ENCODE results near the gene KRTAP10-12.
A peak's percentile ranks its signal among the peaks of the same experiment; 100 is the strongest.
"Not testable (repeated sequence)": the region's sequence is repeated elsewhere in the genome, so short reads cannot be mapped to it uniquely, and the experiment has no call there.

Gene KRTAP10-12

GRCh38 chr21:44657635-44658540 is 39.1 kb upstream of the KRTAP10-12 start, which contains the start of gene KRTAP12-3:
TSS of gene KRTAP12-3 (plus strand) at chr21:44657932. CDS start at chr21:44657980, 48 bp downstream.
- Histone ChIP-seq H4K8ac (ENCODE audit: low read depth, low read length) (no peak within 1 kb of the TSS), H3K27me3 (ENCODE audit: control insufficient read depth in 3 of 3, insufficient read depth in 3 of 3, low read depth in 1 of 3, low read length in 3 of 3) (no peaks in the 10 kb centered on the region), H3K79me1 (ENCODE audit: low read depth, low read length) (no peaks in the 10 kb centered on the region), H3K14ac (ENCODE audit: low read length) (no peak within 1 kb of the TSS), H2BK15ac (ENCODE audit: low read length) (peak within 1 kb of the TSS; percentile 63), H3K9ac (ENCODE audit: low read depth, low read length, poor library complexity) (no peak within 1 kb of the TSS), H2BK5ac (ENCODE audit: low read length) (no peak within 1 kb of the TSS), H3K23ac (ENCODE audit: low read depth, low read length, poor library complexity) (peak within 1 kb of the TSS; percentile 37), H3K4ac (ENCODE audit: low read length) (no peak within 1 kb of the TSS), H2AFZ (ENCODE audit: low read length) (no peak within 1 kb of the TSS), H3K36me3 (replicated peaks in 1 of 2; ENCODE audit: control insufficient read depth in 2 of 2, insufficient read depth in 2 of 2, low read length in 2 of 2) (no peaks in the 10 kb centered on the region), H3K18ac (ENCODE audit: low read length) (peak within 1 kb of the TSS; percentile 24), H3K4me2 (ENCODE audit: insufficient read depth, low read length, poor library complexity, severe bottlenecking) (no peak within 1 kb of the TSS), H3K4me1 (ENCODE audit: control insufficient read depth in 2 of 2, insufficient read depth in 1 of 2, low read depth in 1 of 2, low read length in 2 of 2) (peaks cover 0 to 2% of the 10 kb centered on the region in 2 donors), H2BK120ac (ENCODE audit: low read depth, low read length) (no peak within 1 kb of the TSS), H3K27ac (replicated peaks; ENCODE audit: low read length) (no peak within 1 kb of the TSS), H2AK5ac (ENCODE audit: low read depth, low read length) (no peak within 1 kb of the TSS), H3K4me3 (ENCODE audit: low read length in 2 of 2) (peak within 1 kb of the TSS in 1 of 2 donors; percentile 3), H2BK12ac (ENCODE audit: low read length) (peak within 1 kb of the TSS; percentile 59), H4K91ac (ENCODE audit: low read depth, low read length, poor library complexity) (no peak within 1 kb of the TSS), H3K9me3 (replicated peaks in 1 of 2; ENCODE audit: control insufficient read depth in 2 of 2, insufficient read depth in 1 of 2, low read depth in 1 of 2, low read length in 2 of 2) (peaks cover 0 to 4% of the 10 kb centered on the region in 2 donors)
- WGBS, 2 donors (ENCODE audit: extremely low coverage in 2 of 2, insufficient read length in 2 of 2, insufficient replicate concordance in 1 of 2): no CpG with 5 or more reads among the region's 26 CpGs
- DNase-seq (ENCODE audit: low spot score): no peak

DNA sequence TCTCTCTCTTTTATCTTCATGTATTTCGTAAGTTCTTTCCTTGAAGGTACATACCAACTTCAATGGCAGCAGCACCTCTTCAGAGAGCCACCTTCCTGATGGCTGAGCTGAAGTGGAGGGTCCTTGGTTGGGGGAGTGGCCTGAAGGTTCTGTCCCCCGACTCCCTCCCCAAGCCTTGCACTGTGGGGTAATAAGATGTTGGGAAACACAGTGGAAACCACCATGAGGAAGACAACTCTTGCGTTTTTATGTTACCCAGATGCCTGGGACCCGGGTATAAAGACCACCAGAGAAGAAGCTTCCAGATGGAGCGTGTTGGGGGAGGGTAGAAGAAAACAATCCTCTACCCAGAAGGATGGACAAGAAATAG is 38.4 kb upstream of the KRTAP10-12 start:
- H4K8ac ChIP-seq (ENCODE audit: low read depth, low read length): no peak overlapping the region
- no peak overlapping the region for H2BK120ac ChIP-seq (ENCODE audit: low read depth, low read length)
- no peak overlapping the region for H3K27ac ChIP-seq (replicated peaks; ENCODE audit: low read length)
- no peak overlapping the region for H3K4me2 ChIP-seq (ENCODE audit: insufficient read depth, low read length, poor library complexity, severe bottlenecking)
- H3K4me1 ChIP-seq (ENCODE audit: control insufficient read depth in 2 of 2, insufficient read depth in 1 of 2, low read depth in 1 of 2, low read length in 2 of 2): peaks cover 0 to 2% of the 10 kb centered on the region in 2 donors
- no peak overlapping the region for H3K23ac ChIP-seq (ENCODE audit: low read depth, low read length, poor library complexity)
- no peak overlapping the region for H4K91ac ChIP-seq (ENCODE audit: low read depth, low read length, poor library complexity)
- H3K4me3 ChIP-seq (ENCODE audit: low read length in 2 of 2): no peak overlapping the region
- no peak overlapping the region for H2BK15ac ChIP-seq (ENCODE audit: low read length)
- peaks cover 0 to 4% of the 10 kb centered on the region in 2 donors for H3K9me3 ChIP-seq (replicated peaks in 1 of 2; ENCODE audit: control insufficient read depth in 2 of 2, insufficient read depth in 1 of 2, low read depth in 1 of 2, low read length in 2 of 2)
- DNase-seq (ENCODE audit: low spot score): no peak
- H3K27me3 ChIP-seq (ENCODE audit: control insufficient read depth in 3 of 3, insufficient read depth in 3 of 3, low read depth in 1 of 3, low read length in 3 of 3): no peaks in the 10 kb centered on the region
- no peak overlapping the region for H2AK5ac ChIP-seq (ENCODE audit: low read depth, low read length)
- H3K14ac ChIP-seq (ENCODE audit: low read length): no peak overlapping the region
- no peak overlapping the region for H2AFZ ChIP-seq (ENCODE audit: low read length)
- H3K18ac ChIP-seq (ENCODE audit: low read length): no peak overlapping the region
- WGBS, 2 donors (ENCODE audit: extremely low coverage in 2 of 2, insufficient read length in 2 of 2, insufficient replicate concordance in 1 of 2): no CpG with 5 or more reads among the region's 5 CpGs
- no peak overlapping the region for H2BK5ac ChIP-seq (ENCODE audit: low read length)
- H3K79me1 ChIP-seq (ENCODE audit: low read depth, low read length): no peaks in the 10 kb centered on the region
- no peak overlapping the region for H3K9ac ChIP-seq (ENCODE audit: low read depth, low read length, poor library complexity)
- no peaks in the 10 kb centered on the region for H3K36me3 ChIP-seq (replicated peaks in 1 of 2; ENCODE audit: control insufficient read depth in 2 of 2, insufficient read depth in 2 of 2, low read length in 2 of 2)
- H3K4ac ChIP-seq (ENCODE audit: low read length): no peak overlapping the region
- H2BK12ac ChIP-seq (ENCODE audit: low read length): no peak overlapping the region

- H3K79me1 ChIP-seq (ENCODE audit: low read depth, low read length): no peaks in the 10 kb centered on the region
- no peak overlapping the region for H3K18ac ChIP-seq (ENCODE audit: low read length)
- H2BK15ac ChIP-seq (ENCODE audit: low read length): no peak overlapping the region
- H3K27me3 ChIP-seq (ENCODE audit: control insufficient read depth in 3 of 3, insufficient read depth in 3 of 3, low read depth in 1 of 3, low read length in 3 of 3): no peaks in the 10 kb centered on the region
- no peak overlapping the region for H3K9ac ChIP-seq (ENCODE audit: low read depth, low read length, poor library complexity)
- no CpG with 5 or more reads among the region's 11 CpGs for WGBS, 2 donors (ENCODE audit: extremely low coverage in 2 of 2, insufficient read length in 2 of 2, insufficient replicate concordance in 1 of 2)
- no peak overlapping the region for H3K23ac ChIP-seq (ENCODE audit: low read depth, low read length, poor library complexity)
- H2AFZ ChIP-seq (ENCODE audit: low read length): peak overlapping the region; percentile 52
- no peak overlapping the region for H4K91ac ChIP-seq (ENCODE audit: low read depth, low read length, poor library complexity)
- H2BK5ac ChIP-seq (ENCODE audit: low read length): no peak overlapping the region
- DNase-seq (ENCODE audit: low spot score): no peak
- no peak overlapping the region for H4K8ac ChIP-seq (ENCODE audit: low read depth, low read length)
- no peak overlapping the region for H3K4me3 ChIP-seq (ENCODE audit: low read length in 2 of 2)
- H3K4me1 ChIP-seq (ENCODE audit: control insufficient read depth in 2 of 2, insufficient read depth in 1 of 2, low read depth in 1 of 2, low read length in 2 of 2): peaks cover 0 to 2% of the 10 kb centered on the region in 2 donors
- H2BK12ac ChIP-seq (ENCODE audit: low read length): no peak overlapping the region
- no peak overlapping the region for H2BK120ac ChIP-seq (ENCODE audit: low read depth, low read length)
- no peak overlapping the region for H2AK5ac ChIP-seq (ENCODE audit: low read depth, low read length)
- peaks cover 3 to 4% of the 10 kb centered on the region in 2 donors for H3K9me3 ChIP-seq (replicated peaks in 1 of 2; ENCODE audit: control insufficient read depth in 2 of 2, insufficient read depth in 1 of 2, low read depth in 1 of 2, low read length in 2 of 2)
- no peak overlapping the region for H3K4ac ChIP-seq (ENCODE audit: low read length)
- H3K14ac ChIP-seq (ENCODE audit: low read length): no peak overlapping the region
- H3K27ac ChIP-seq (replicated peaks; ENCODE audit: low read length): no peak overlapping the region
- no peak overlapping the region for H3K4me2 ChIP-seq (ENCODE audit: insufficient read depth, low read length, poor library complexity, severe bottlenecking)
- H3K36me3 ChIP-seq (replicated peaks in 1 of 2; ENCODE audit: control insufficient read depth in 2 of 2, insufficient read depth in 2 of 2, low read length in 2 of 2): no peaks in the 10 kb centered on the region
These were observed 37.9 kb upstream of the KRTAP10-12 start for GRCh38 chr21:44658913-44659595.

DNA sequence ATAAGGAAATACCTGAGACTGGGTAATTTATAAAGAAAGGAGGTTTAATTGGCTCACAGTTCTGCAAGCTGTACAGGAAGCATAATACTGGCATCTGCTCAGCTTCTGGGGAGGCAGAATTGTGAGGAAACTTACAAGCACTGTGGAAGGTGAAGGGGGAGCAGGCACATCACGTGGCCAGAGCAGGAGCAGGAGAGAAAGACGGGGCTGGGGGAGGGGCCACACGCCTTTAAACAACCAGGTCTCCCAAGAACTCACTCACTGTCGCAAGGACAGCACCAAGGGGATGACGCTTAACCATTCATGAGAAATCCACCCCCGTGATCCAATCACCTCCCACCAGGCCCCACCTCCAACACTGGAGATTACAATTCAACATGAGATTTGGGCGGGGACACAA is 35.4 kb upstream of the KRTAP10-12 start:
- H3K14ac ChIP-seq (ENCODE audit: low read length); H4K8ac ChIP-seq (ENCODE audit: low read depth, low read length); H3K27me3 ChIP-seq (ENCODE audit: control insufficient read depth in 3 of 3, insufficient read depth in 3 of 3, low read depth in 1 of 3, low read length in 3 of 3); H2BK15ac ChIP-seq (ENCODE audit: low read length); H2AFZ ChIP-seq (ENCODE audit: low read length); H3K4me2 ChIP-seq (ENCODE audit: insufficient read depth, low read length, poor library complexity, severe bottlenecking); H3K9ac ChIP-seq (ENCODE audit: low read depth, low read length, poor library complexity); DNase-seq (ENCODE audit: low spot score); H2BK12ac ChIP-seq (ENCODE audit: low read length); H2BK120ac ChIP-seq (ENCODE audit: low read depth, low read length); H3K23ac ChIP-seq (ENCODE audit: low read depth, low read length, poor library complexity); H3K79me1 ChIP-seq (ENCODE audit: low read depth, low read length); H3K18ac ChIP-seq (ENCODE audit: low read length); H3K27ac ChIP-seq (replicated peaks; ENCODE audit: low read length); H3K4ac ChIP-seq (ENCODE audit: low read length); H2AK5ac ChIP-seq (ENCODE audit: low read depth, low read length); H3K9me3 ChIP-seq (replicated peaks in 1 of 2; ENCODE audit: control insufficient read depth in 2 of 2, insufficient read depth in 1 of 2, low read depth in 1 of 2, low read length in 2 of 2); H4K91ac ChIP-seq (ENCODE audit: low read depth, low read length, poor library complexity); H2BK5ac ChIP-seq (ENCODE audit: low read length); H3K4me1 ChIP-seq (ENCODE audit: control insufficient read depth in 2 of 2, insufficient read depth in 1 of 2, low read depth in 1 of 2, low read length in 2 of 2); H3K4me3 ChIP-seq (ENCODE audit: low read length in 2 of 2); H3K36me3 ChIP-seq (replicated peaks in 1 of 2; ENCODE audit: control insufficient read depth in 2 of 2, insufficient read depth in 2 of 2, low read length in 2 of 2): not testable (repeated sequence)
- no CpG with 5 or more reads among the region's 7 CpGs for WGBS, 2 donors (ENCODE audit: extremely low coverage in 2 of 2, insufficient read length in 2 of 2, insufficient replicate concordance in 1 of 2)

All from neuronal stem cell (in vitro differentiated cells).